Measurements from ENCODE around the gene SLIT3. TPM values are rescaled to one million over a fixed set of nuclear protein-coding genes. Genes with fewer than 3 reads are reported as not detected.

Gene SLIT3
- total RNA-seq, 4 donors from 2014 or later: 0.72 to 37.4 (median 5.3) TPM

GRCh38 chr5:169027501-169028061 lies 273.4 kb downstream of the SLIT3 start:
- Histone ChIP-seq H3K27ac (peak overlapping the region in 2 of 4 donors; percentile 15 to 31), H3K9me3 (no peaks in the 10 kb centered on the region), H3K4me3 (no peak overlapping the region), H3K4me1 (peaks cover 7 to 43% (median 15%) of the 10 kb centered on the region in 3 donors), H3K27me3 (peaks cover 0 to 42% (median 0%) of the 10 kb centered on the region in 4 donors), H3K36me3 (no peaks in the 10 kb centered on the region)
- DNase-seq: no peak
- intact Hi-C loops (cut with DNase I): no loop called here
- WGBS, 2 donors: 30 to 64% methylated on average over 10 to 11 of the region's 11 CpGs
- TF ChIP-seq POLR2A (IDR thresholded peaks at IDR 0.05) (no peak), CTCF (IDR thresholded peaks at IDR 0.05) (no peak)

GRCh38 chr5:169025491-169025890 lies 275.4 kb downstream of the SLIT3 start:
- intact Hi-C loops (cut with DNase I): no loop called here
- 60 to 67% methylated on average over 1 of the region's 1 CpG for WGBS, 2 donors
- no peak overlapping the region for H3K27ac ChIP-seq
- TF ChIP-seq CTCF (IDR thresholded peaks at IDR 0.05) (no peak), POLR2A (IDR thresholded peaks at IDR 0.05) (no peak)
- peaks cover 7 to 32% (median 14%) of the 10 kb centered on the region in 3 donors for H3K4me1 ChIP-seq
- no peak overlapping the region for H3K4me3 ChIP-seq
- H3K36me3 ChIP-seq: no peaks in the 10 kb centered on the region
- no peaks in the 10 kb centered on the region for H3K9me3 ChIP-seq
- peaks cover 0 to 39% (median 0%) of the 10 kb centered on the region in 4 donors for H3K27me3 ChIP-seq
- no peak for DNase-seq

DNA sequence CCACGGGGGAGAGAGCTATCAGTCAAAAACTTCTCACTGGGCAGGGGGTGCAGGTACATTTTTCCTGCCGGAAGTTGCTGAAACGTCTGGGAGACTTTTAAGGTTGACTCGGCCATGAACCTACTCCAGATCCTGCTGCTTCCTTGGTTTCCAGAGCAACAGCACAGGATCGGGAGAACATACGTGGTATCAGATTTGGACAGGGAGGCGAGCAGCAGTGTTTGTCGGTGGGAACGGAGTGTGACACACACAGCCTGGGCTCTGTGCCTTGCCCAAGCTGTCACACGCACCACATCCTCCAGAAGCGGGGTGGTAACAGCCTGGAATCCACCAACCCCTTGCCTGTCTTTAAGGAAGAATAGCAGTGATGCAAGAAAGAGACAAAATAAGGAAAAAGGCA lies 276.5 kb downstream of the SLIT3 start:
- Histone ChIP-seq H3K36me3 (no peaks in the 10 kb centered on the region), H3K27me3 (peaks cover 0 to 39% (median 0%) of the 10 kb centered on the region in 4 donors), H3K4me3 (no peak overlapping the region), H3K27ac (no peak overlapping the region), H3K4me1 (peaks cover 4 to 22% (median 7%) of the 10 kb centered on the region in 3 donors), H3K9me3 (no peaks in the 10 kb centered on the region)
- TF ChIP-seq CTCF (IDR thresholded peaks at IDR 0.05) (no peak), POLR2A (IDR thresholded peaks at IDR 0.05) (no peak)
- WGBS, 2 donors: 84 to 87% methylated on average over 11 of the region's 11 CpGs
- no peak for DNase-seq
- intact Hi-C loops (cut with DNase I): no loop called here

GRCh38 chr5:169022718-169023117 lies 278.2 kb downstream of the SLIT3 start:
- Histone ChIP-seq H3K36me3 (no peaks in the 10 kb centered on the region), H3K27ac (no peak overlapping the region), H3K4me3 (no peak overlapping the region), H3K9me3 (no peaks in the 10 kb centered on the region), H3K27me3 (peaks cover 0 to 35% (median 0%) of the 10 kb centered on the region in 4 donors), H3K4me1 (peaks cover 0 to 6% (median 0%) of the 10 kb centered on the region in 3 donors)
- TF ChIP-seq CTCF (IDR thresholded peaks at IDR 0.05) (no peak), POLR2A (IDR thresholded peaks at IDR 0.05) (no peak)
- 48 to 67% methylated on average over 4 of the region's 4 CpGs for WGBS, 2 donors
- no peak for DNase-seq
- intact Hi-C loops (cut with DNase I): no loop called here

DNA sequence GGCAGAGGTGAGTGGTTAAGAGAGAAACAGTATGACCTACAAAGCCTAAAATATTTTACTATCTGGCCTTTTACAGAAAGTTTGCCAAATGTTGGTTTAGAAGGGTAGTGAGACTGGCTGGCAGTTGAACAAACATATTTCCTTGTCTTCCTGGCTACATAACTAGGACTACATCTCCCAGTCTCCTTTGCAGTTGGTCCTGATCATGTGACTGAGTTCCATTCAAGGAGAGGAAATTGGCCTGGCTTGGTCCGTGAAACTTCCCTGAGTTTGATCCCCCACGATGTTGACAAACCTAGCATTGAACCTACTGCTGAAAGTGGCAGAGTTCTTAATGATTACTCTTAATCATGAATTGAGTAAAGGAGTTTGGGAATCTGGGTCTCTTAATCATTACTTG lies 280.8 kb downstream of the SLIT3 start:
- intact Hi-C loops (cut with DNase I): no loop called here
- no peak for DNase-seq
- 39 to 41% methylated on average over 2 of the region's 2 CpGs for WGBS, 2 donors
- Histone ChIP-seq H3K36me3 (no peaks in the 10 kb centered on the region), H3K27ac (no peak overlapping the region), H3K4me1 (no peaks in the 10 kb centered on the region), H3K4me3 (no peak overlapping the region), H3K9me3 (no peaks in the 10 kb centered on the region), H3K27me3 (peaks cover 0 to 25% (median 0%) of the 10 kb centered on the region in 4 donors)
- no peak for TF ChIP-seq CTCF (IDR thresholded peaks at IDR 0.05)
